GM12878 (cell line): Measurements from ENCODE around the gene LCLAT1. TPM values are rescaled to one million over a fixed set of nuclear protein-coding genes. Genes with fewer than 3 reads are reported as not detected.

Experiments
- ATAC-seq: fragments of 200-7000 bp; cut with Tn5 transposase; 3 replicates; pipeline ENCODE4 v1.9.1; 2020; ENCODE audit warnings: mild to moderate bottlenecking, moderate library complexity
- BruUV-seq: library from RNA; stranded (reverse); fragments of 400-500 nt; replicated peaks from 2 replicates; lab custom pipeline; 2021; lab: Mats Ljungman, UMichigan
- CTCF ChIA-PET: fragments of 300-600 bp; sonication (Branson Sonifier 250); formaldehyde crosslinking; extraction: SDS; loops from one replicate; lab custom pipeline; 2021; ENCODE audit warnings: inconsistent platforms; lab: Yijun Ruan, JAX
- POLR2A ChIA-PET: fragments of 350-600 bp; formaldehyde crosslinking; extraction: SDS; loops from one replicate; lab custom pipeline; 2021; ENCODE audit warnings: inconsistent platforms; lab: Charles Lee
- RAD21 ChIA-PET: fragments of 300-600 bp; sonication (Branson Sonifier 250); formaldehyde crosslinking; loops from one replicate; lab custom pipeline; 2023; ENCODE audit warnings: antibody characterized with exemption; ENCODE audit not compliant: unreplicated experiment; lab: Charles Lee
- SMC1A ChIA-PET: fragments of 300-600 bp; sonication (Branson Sonifier 250); formaldehyde crosslinking; loops from one replicate; lab custom pipeline; 2023; ENCODE audit not compliant: unreplicated experiment, uncharacterized antibody; lab: Charles Lee
- DNase-seq: peaks from one replicate; pipeline ENCODE4 v3.0.0-alpha.2; 2011; ENCODE audit warnings: low read depth, low spot score
- FAIRE-seq: peaks from 3 replicates; lab custom pipeline; 2011; peaks lifted over from hg19 to GRCh38; lab: Jason Lieb, UNC
- H2AFZ ChIP-seq: 2 replicates; pipeline ENCODE4 v1.6.0; 2011; ENCODE audit warnings: low read depth, low read length, control low read depth; ENCODE audit not compliant: control insufficient read depth
- H3K27ac ChIP-seq: 2 replicates; pipeline ENCODE4 v1.5.1; 2011; ENCODE audit warnings: control low read depth; ENCODE audit not compliant: control insufficient read depth, insufficient read depth
- H3K27me3 ChIP-seq, 2 experiments: replicated peaks in 1 of 2; 2 replicates each; pipeline versions ENCODE4 v1.6.0 to v1.6.1; 2011; ENCODE audit warnings: low read length in 1 of 2; ENCODE audit not compliant: control insufficient read depth in 2 of 2, insufficient read depth in 2 of 2
- H3K36me3 ChIP-seq, 2 experiments: 2 replicates each; pipeline ENCODE4 v1.5.1; 2011; ENCODE audit warnings: low read length in 1 of 2; ENCODE audit not compliant: control insufficient read depth in 2 of 2, insufficient read depth in 2 of 2
- H3K4me1 ChIP-seq: 2 replicates; pipeline ENCODE4 v1.6.1; 2011; ENCODE audit warnings: mild to moderate bottlenecking, low read length, moderate library complexity, mixed read lengths; ENCODE audit not compliant: control insufficient read depth, insufficient read depth
- H3K4me2 ChIP-seq: 2 replicates; pipeline ENCODE4 v1.6.0; 2011; ENCODE audit warnings: control low read depth; ENCODE audit not compliant: control insufficient read depth, insufficient read depth
- H3K4me3 ChIP-seq: fragments of 200-600 bp; sonication (generic); 2 replicates; pipeline ENCODE4 v1.5.1; 2016
- H3K79me2 ChIP-seq: 2 replicates; pipeline ENCODE4 v1.6.0; 2011; ENCODE audit warnings: low read length; ENCODE audit not compliant: control insufficient read depth, insufficient read depth
- H3K9ac ChIP-seq: 2 replicates; pipeline ENCODE4 v1.8.0; 2011; ENCODE audit warnings: low read length, control low read depth, mixed read lengths; ENCODE audit not compliant: control insufficient read depth, insufficient read depth
- H3K9me3 ChIP-seq: replicated peaks from 3 replicates; pipeline ENCODE4 v1.5.1; 2011; ENCODE audit warnings: mild to moderate bottlenecking, low read length; ENCODE audit not compliant: control insufficient read depth, insufficient read depth
- H4K20me1 ChIP-seq: 2 replicates; pipeline ENCODE4 v1.6.0; 2011; ENCODE audit not compliant: control insufficient read depth, insufficient read depth
- GATAD2B ChIP-seq: fragments of 450-650 bp; conservative IDR thresholded peaks from 2 replicates; pipeline ENCODE4 v1.6.1; 2017; ENCODE audit warnings: low read depth, mild to moderate bottlenecking, moderate library complexity
- HDGF ChIP-seq: fragments of 450-650 bp; IDR thresholded peaks from 2 replicates; pipeline ENCODE4 v1.6.1; 2016; ENCODE audit warnings: antibody characterized with exemption
- MEF2A ChIP-seq: IDR thresholded peaks from 2 replicates; pipeline ENCODE4 v1.6.1; 2011; ENCODE audit warnings: low read depth, mild to moderate bottlenecking, low read length, moderate library complexity; ENCODE audit not compliant: insufficient read depth
- MTA2 ChIP-seq: fragments of 450-650 bp; IDR thresholded peaks from 2 replicates; pipeline ENCODE4 v1.6.1; 2016; ENCODE audit warnings: low read depth, mild to moderate bottlenecking, moderate library complexity
- NR2C1 ChIP-seq: fragments of 450-650 bp; IDR thresholded peaks from 2 replicates; pipeline ENCODE4 v1.6.1; 2017; ENCODE audit warnings: antibody characterized with exemption, mild to moderate bottlenecking, moderate library complexity
- POLR2AphosphoS2 ChIP-seq: IDR thresholded peaks from 2 replicates; pipeline ENCODE4 v1.6.1; 2011; ENCODE audit warnings: low read depth, mild to moderate bottlenecking, low read length, improper control_type of control experiment, moderate library complexity
- RUNX3 ChIP-seq: IDR thresholded peaks from 2 replicates; pipeline ENCODE4 v1.6.1; 2012; ENCODE audit warnings: low read length, inconsistent platforms
- WGBS: methylation state at CpG from one replicate; pipeline ENCODE4 v1.1.6; 2016; ENCODE audit warnings: low lambda C conversion rate; ENCODE audit not compliant: insufficient replicate concordance, insufficient coverage; ENCODE audit errors: missing lambda C conversion rate; 5-methylcytosine and 5-hydroxymethylcytosine counted together
- in situ Hi-C: fragments of 300-500 bp; cut with MboI; formaldehyde crosslinking; loops from 9 replicates; pipeline ENCODE4 v1.14.3; 2018; ENCODE audit warnings: mixed read lengths
- intact Hi-C: fragments of 100-400 bp; cut with micrococcal nuclease; formaldehyde crosslinking; loops from one replicate; pipeline ENCODE4 v1.14.2; 2022; ENCODE audit not compliant: unreplicated experiment
- polyA plus RNA-seq, 11 experiments: library from polyadenylated mRNA; depleted of rRNA in 4 of 11; unstranded in 6 of 11; stranded (reverse) in 5 of 11; fragments of >200 nt; fragmentation: Nextera tagmentation in 4 of 11; fragmentation: Illumina TruSeq in 1 of 11; extraction: Ambion mirVana in 4 of 11; extraction: Trizol in 1 of 11; gene quantifications; 1 replicate in 1 of 11; 2 replicates in 10 of 11; pipeline versions ENCODE4 v1.2.1 to v1.2.3, GENCODE V29; 2011 to 2016; ENCODE audit warnings: inconsistent platforms in 2 of 11, missing spikeins in 2 of 11, low read depth in 1 of 11
- total RNA-seq, 4 experiments: library from RNA; depleted of rRNA in 3 of 4; stranded (reverse); fragments of >200 nt in 3 of 4; fragmentation: Illumina TruSeq in 1 of 4; extraction: Trizol in 1 of 4; gene quantifications; 2 replicates each; pipeline versions ENCODE4 v1.2.1 to v1.2.3, GENCODE V29; 2013 to 2021
- TF ChIP-seq, protein P1 (sequence below): fragments of 450-650 bp; IDR thresholded peaks from 2 replicates; pipeline ENCODE4 v1.6.1; 2017; ENCODE audit warnings: antibody characterized with exemption, mild to moderate bottlenecking, moderate library complexity
- TF ChIP-seq, protein P2 (sequence below): fragments of 450-650 bp; IDR thresholded peaks from 2 replicates; pipeline ENCODE4 v1.6.1; 2017; ENCODE audit warnings: mild to moderate bottlenecking
- TF ChIP-seq, protein P3 (sequence below): fragments of 450-650 bp; conservative IDR thresholded peaks from 2 replicates; pipeline ENCODE4 v1.6.1; 2017; ENCODE audit warnings: mild to moderate bottlenecking, moderate library complexity

LCLAT1 gene
- total and polyA plus RNA-seq, 10 of the 15 experiments (the other 5 are each of a cell fraction or from before 2014, with no cell fraction given): 8.1 to 33.0 (median 15.9) TPM

DNA sequence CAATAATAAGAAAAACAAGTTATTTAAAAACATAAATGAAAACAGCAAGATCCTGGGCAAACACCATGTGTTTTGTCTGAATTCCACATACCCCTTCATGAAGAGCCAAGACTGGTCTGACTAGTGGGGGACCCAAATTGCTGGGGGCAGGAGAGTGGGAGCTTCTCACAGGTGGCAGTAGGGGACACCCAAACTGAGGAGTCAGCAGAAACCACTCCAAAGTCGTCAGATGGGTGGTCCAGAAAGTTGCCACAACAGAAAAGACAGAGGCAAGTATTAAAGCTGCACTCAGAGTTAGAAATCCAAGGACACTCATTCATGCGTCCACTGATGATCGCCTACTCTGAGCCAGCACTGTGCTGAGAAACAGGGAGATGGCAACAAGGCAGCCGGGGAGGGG, 12.3 kb upstream of the LCLAT1 start (continued):
- TF ChIP-seq, protein P1, sequence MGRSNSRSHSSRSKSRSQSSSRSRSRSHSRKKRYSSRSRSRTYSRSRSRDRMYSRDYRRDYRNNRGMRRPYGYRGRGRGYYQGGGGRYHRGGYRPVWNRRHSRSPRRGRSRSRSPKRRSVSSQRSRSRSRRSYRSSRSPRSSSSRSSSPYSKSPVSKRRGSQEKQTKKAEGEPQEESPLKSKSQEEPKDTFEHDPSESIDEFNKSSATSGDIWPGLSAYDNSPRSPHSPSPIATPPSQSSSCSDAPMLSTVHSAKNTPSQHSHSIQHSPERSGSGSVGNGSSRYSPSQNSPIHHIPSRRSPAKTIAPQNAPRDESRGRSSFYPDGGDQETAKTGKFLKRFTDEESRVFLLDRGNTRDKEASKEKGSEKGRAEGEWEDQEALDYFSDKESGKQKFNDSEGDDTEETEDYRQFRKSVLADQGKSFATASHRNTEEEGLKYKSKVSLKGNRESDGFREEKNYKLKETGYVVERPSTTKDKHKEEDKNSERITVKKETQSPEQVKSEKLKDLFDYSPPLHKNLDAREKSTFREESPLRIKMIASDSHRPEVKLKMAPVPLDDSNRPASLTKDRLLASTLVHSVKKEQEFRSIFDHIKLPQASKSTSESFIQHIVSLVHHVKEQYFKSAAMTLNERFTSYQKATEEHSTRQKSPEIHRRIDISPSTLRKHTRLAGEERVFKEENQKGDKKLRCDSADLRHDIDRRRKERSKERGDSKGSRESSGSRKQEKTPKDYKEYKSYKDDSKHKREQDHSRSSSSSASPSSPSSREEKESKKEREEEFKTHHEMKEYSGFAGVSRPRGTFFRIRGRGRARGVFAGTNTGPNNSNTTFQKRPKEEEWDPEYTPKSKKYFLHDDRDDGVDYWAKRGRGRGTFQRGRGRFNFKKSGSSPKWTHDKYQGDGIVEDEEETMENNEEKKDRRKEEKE: no peak
- no peak for TF ChIP-seq HDGF
- TF ChIP-seq MEF2A: no peak

DNA sequence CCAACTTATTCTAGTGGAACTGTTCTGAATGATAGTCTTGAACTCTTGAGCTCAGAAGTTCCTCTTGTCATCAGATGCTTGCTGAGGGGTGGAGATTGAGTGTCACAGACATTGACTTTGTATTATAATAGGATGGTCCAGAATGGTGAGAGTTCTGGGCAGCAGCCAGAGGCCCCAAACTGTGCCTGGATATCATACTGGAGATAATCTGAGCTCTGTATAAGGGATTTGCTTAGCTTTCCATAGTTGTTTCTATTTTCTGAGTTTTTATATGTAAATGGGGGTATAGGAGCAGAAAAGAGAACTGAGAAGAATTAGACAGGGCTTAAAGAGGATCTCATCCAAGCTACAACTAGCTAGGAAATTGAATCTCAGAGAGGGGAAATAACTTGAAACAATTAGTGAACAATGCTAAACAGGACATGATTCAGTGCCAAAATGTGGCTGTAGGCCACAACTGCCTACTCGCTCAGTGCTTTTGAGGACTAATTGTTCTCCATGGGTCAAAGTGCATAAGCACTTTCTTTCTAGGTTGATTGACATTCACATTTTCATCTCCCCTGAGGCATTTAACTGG, 10.1 kb upstream of the LCLAT1 start:
- intact Hi-C loops: no loop called here
- Histone ChIP-seq H3K4me1 (peaks cover 2% of the 10 kb centered on the region; the same call in 1 of the 2 replicates), H3K4me3 (no peak overlapping the region), H3K27ac (no peak overlapping the region), H3K4me2 (no peak overlapping the region), H3K36me3 (no peaks in the 10 kb centered on the region), H3K27me3 (no peaks in the 10 kb centered on the region), H3K9me3 (no peaks in the 10 kb centered on the region), H4K20me1 (no peaks in the 10 kb centered on the region), H2AFZ (peak overlapping the region; percentile 37; the same call in 1 of the 2 replicates), H3K79me2 (no peaks in the 10 kb centered on the region), H3K9ac (no peak overlapping the region)
- CTCF ChIA-PET: interaction anchor here (0.9 to 1.7 kb wide), 11 partner anchors 9 to 274 kb away, joined by 3 to 12 read pairs (median 5); no protein-coding TSS in a partner anchor
- BruUV-seq: no TSS peak
- in situ Hi-C loops: no loop called here
- 0% methylated on average over 1 of the region's 1 CpG for WGBS
- RAD21 ChIA-PET: interaction anchor here (0.8 to 3.1 kb wide), 17 partner anchors 11 to 274 kb away, joined by 3 to 22 read pairs (median 4); no protein-coding TSS in a partner anchor
- SMC1A ChIA-PET: interaction anchor here (0.8 to 9.1 kb wide), 20 partner anchors 8 to 275 kb away, joined by 3 to 96 read pairs (median 4); partner anchors contain the start of gene LCLAT1
- ATAC-seq: peak; percentile 64
- POLR2A ChIA-PET: interaction anchor here (0.9 to 1.9 kb wide), 7 partner anchors 8 to 149 kb away, joined by 3 to 6 read pairs (median 4); partner anchors contain the start of gene LCLAT1
- DNase-seq: no peak
- no peak for FAIRE-seq
- TF ChIP-seq, protein P2, sequence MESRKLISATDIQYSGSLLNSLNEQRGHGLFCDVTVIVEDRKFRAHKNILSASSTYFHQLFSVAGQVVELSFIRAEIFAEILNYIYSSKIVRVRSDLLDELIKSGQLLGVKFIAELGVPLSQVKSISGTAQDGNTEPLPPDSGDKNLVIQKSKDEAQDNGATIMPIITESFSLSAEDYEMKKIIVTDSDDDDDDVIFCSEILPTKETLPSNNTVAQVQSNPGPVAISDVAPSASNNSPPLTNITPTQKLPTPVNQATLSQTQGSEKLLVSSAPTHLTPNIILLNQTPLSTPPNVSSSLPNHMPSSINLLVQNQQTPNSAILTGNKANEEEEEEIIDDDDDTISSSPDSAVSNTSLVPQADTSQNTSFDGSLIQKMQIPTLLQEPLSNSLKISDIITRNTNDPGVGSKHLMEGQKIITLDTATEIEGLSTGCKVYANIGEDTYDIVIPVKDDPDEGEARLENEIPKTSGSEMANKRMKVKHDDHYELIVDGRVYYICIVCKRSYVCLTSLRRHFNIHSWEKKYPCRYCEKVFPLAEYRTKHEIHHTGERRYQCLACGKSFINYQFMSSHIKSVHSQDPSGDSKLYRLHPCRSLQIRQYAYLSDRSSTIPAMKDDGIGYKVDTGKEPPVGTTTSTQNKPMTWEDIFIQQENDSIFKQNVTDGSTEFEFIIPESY: no peak
- TF ChIP-seq RUNX3 (peak; percentile 19; the same call in 1 of the 2 replicates), NR2C1 (peak; percentile 70), GATAD2B (0 out of 2 replicates have a peak, but pooled peaks have one; percentile 11), MTA2 (peak; percentile 92), POLR2AphosphoS2 (no peak)
- TF ChIP-seq, protein P3, sequence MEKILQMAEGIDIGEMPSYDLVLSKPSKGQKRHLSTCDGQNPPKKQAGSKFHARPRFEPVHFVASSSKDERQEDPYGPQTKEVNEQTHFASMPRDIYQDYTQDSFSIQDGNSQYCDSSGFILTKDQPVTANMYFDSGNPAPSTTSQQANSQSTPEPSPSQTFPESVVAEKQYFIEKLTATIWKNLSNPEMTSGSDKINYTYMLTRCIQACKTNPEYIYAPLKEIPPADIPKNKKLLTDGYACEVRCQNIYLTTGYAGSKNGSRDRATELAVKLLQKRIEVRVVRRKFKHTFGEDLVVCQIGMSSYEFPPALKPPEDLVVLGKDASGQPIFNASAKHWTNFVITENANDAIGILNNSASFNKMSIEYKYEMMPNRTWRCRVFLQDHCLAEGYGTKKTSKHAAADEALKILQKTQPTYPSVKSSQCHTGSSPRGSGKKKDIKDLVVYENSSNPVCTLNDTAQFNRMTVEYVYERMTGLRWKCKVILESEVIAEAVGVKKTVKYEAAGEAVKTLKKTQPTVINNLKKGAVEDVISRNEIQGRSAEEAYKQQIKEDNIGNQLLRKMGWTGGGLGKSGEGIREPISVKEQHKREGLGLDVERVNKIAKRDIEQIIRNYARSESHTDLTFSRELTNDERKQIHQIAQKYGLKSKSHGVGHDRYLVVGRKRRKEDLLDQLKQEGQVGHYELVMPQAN: no peak
